HG03439 (cell line): ENCODE data around the gene VAPA.
"Not testable (repeated sequence)": the region's sequence is repeated elsewhere in the genome, so short reads cannot be mapped to it uniquely, and the experiment has no call there.

Experiments used
- ATAC-seq: cut with Tn5 transposase; IDR thresholded peaks from one replicate; pipeline ENCODE4 v1.9.1; 2021; ENCODE audit warnings: mild to moderate bottlenecking, moderate library complexity; ENCODE audit not compliant: unreplicated experiment

Gene VAPA

GRCh38 chr18:9912285-9912684 lies 1.5 kb upstream of the VAPA start:
- ATAC-seq = not testable (repeated sequence)

GRCh38 chr18:9913151-9913525 lies 678 bp upstream of the VAPA start:
- no peak for ATAC-seq

GRCh38 chr18:9914334-9914583 lies 443 bp downstream of the VAPA start:
- ATAC-seq = peak; percentile 30

GRCh38 chr18:9914584-9915290 lies 921 bp downstream of the VAPA start:
- ATAC-seq = peak; percentile 34

GRCh38 chr18:9915291-9916076 lies 1.7 kb downstream of the VAPA start:
- ATAC-seq = no peak

- ATAC-seq = no peak
These were observed 2.3 kb downstream of the VAPA start for GRCh38 chr18:9916077-9916639.

- no peak for ATAC-seq
These were observed 3.0 kb downstream of the VAPA start for GRCh38 chr18:9916808-9917207.

- ATAC-seq = no peak
These were observed 4.3 kb downstream of the VAPA start for GRCh38 chr18:9918016-9918680.

GRCh38 chr18:9919564-9920232 lies 5.9 kb downstream of the VAPA start:
- ATAC-seq = no peak

- no peak for ATAC-seq
These were observed 8.9 kb downstream of the VAPA start for GRCh38 chr18:9922592-9923311.

GRCh38 chr18:9924371-9924943 lies 10.6 kb downstream of the VAPA start:
- no peak for ATAC-seq

- ATAC-seq = no peak
These were observed 11.6 kb downstream of the VAPA start for GRCh38 chr18:9925369-9925768.

GRCh38 chr18:9925795-9926194 lies 12.0 kb downstream of the VAPA start:
- no peak for ATAC-seq

GRCh38 chr18:9926223-9926894 lies 12.5 kb downstream of the VAPA start:
- no peak for ATAC-seq

- ATAC-seq = no peak
These were observed 13.2 kb downstream of the VAPA start for GRCh38 chr18:9926977-9927376.

GRCh38 chr18:9927392-9928063 lies 13.7 kb downstream of the VAPA start:
- ATAC-seq = no peak

- no peak for ATAC-seq
These were observed 14.9 kb downstream of the VAPA start for GRCh38 chr18:9928646-9929259.

- ATAC-seq = no peak
These were observed 16.6 kb downstream of the VAPA start for GRCh38 chr18:9930299-9930884.
